ENCODE data around the gene ZNF660.
"Not testable (repeated sequence)": the region's sequence is repeated elsewhere in the genome, so short reads cannot be mapped to it uniquely, and the experiment has no call there.

Gene ZNF660

GRCh38 chr3:44571024-44571423 lies 13.7 kb upstream of the ZNF660 start:
- TF ChIP-seq EZH2phosphoT487 (IDR thresholded peaks at IDR 0.05; ENCODE audit: borderline replicate concordance, low read length) (no peak), CTCF (IDR thresholded peaks at IDR 0.05; ENCODE audit: low read depth, low read length, poor library complexity, severe bottlenecking) (no peak)
- H3K4me3 ChIP-seq (ENCODE audit: low read length), result no peak overlapping the region
- H3K9me3 ChIP-seq (ENCODE audit: control insufficient read depth, insufficient read depth, low read length), result peaks cover 16% of the 10 kb centered on the region; the same call in 1 of the 2 replicates
- no peak overlapping the region for H3K4me2 ChIP-seq (ENCODE audit: low read length)
- H3K27ac ChIP-seq (ENCODE audit: low read depth, low read length), result no peak overlapping the region
- H3F3A ChIP-seq (ENCODE audit: control insufficient read depth, insufficient read depth), result no peaks in the 10 kb centered on the region
- no peaks in the 10 kb centered on the region for H3K4me1 ChIP-seq (ENCODE audit: control insufficient read depth, low read length)
- H3K9me2 ChIP-seq (replicated peaks; ENCODE audit: control insufficient read depth, low read length), result no peaks in the 10 kb centered on the region
- no peaks in the 10 kb centered on the region for H3K79me2 ChIP-seq (ENCODE audit: control insufficient read depth, low read length)
- H3K36me3 ChIP-seq (ENCODE audit: control insufficient read depth, low read length), result peaks cover 31% of the 10 kb centered on the region
- no peaks in the 10 kb centered on the region for H3K27me3 ChIP-seq (ENCODE audit: control insufficient read depth, low read length)
- H4K20me1 ChIP-seq (ENCODE audit: control insufficient read depth, insufficient read depth, low read depth, low read length), result no peaks in the 10 kb centered on the region

GRCh38 chr3:44576613-44577012 lies 8.2 kb upstream of the ZNF660 start:
- H3K9me2 ChIP-seq (replicated peaks; ENCODE audit: control insufficient read depth, low read length), result no peaks in the 10 kb centered on the region
- no peak overlapping the region for H3K4me2 ChIP-seq (ENCODE audit: low read length)
- H4K20me1 ChIP-seq (ENCODE audit: control insufficient read depth, insufficient read depth, low read depth, low read length), result no peaks in the 10 kb centered on the region
- H3K9me3 ChIP-seq (ENCODE audit: control insufficient read depth, insufficient read depth, low read length), result no peaks in the 10 kb centered on the region; the same call in 1 of the 2 replicates
- H3K27ac ChIP-seq (ENCODE audit: low read depth, low read length), result no peak overlapping the region
- H3K4me3 ChIP-seq (ENCODE audit: low read length), result no peak overlapping the region
- H3K79me2 ChIP-seq (ENCODE audit: control insufficient read depth, low read length), result no peaks in the 10 kb centered on the region
- no peaks in the 10 kb centered on the region for H3K4me1 ChIP-seq (ENCODE audit: control insufficient read depth, low read length)
- no peaks in the 10 kb centered on the region for H3F3A ChIP-seq (ENCODE audit: control insufficient read depth, insufficient read depth)
- TF ChIP-seq CTCF (IDR thresholded peaks at IDR 0.05; ENCODE audit: low read depth, low read length, poor library complexity, severe bottlenecking) (no peak), EZH2phosphoT487 (IDR thresholded peaks at IDR 0.05; ENCODE audit: borderline replicate concordance, low read length) (no peak)
- no peaks in the 10 kb centered on the region for H3K27me3 ChIP-seq (ENCODE audit: control insufficient read depth, low read length)
- H3K36me3 ChIP-seq (ENCODE audit: control insufficient read depth, low read length), result no peaks in the 10 kb centered on the region

- H3K36me3 ChIP-seq (ENCODE audit: control insufficient read depth, low read length); H3K9me3 ChIP-seq (ENCODE audit: control insufficient read depth, insufficient read depth, low read length); H3K27ac ChIP-seq (ENCODE audit: low read depth, low read length); H3K27me3 ChIP-seq (ENCODE audit: control insufficient read depth, low read length); H3K79me2 ChIP-seq (ENCODE audit: control insufficient read depth, low read length); H3K4me3 ChIP-seq (ENCODE audit: low read length); H3F3A ChIP-seq (ENCODE audit: control insufficient read depth, insufficient read depth); H3K4me1 ChIP-seq (ENCODE audit: control insufficient read depth, low read length); H3K4me2 ChIP-seq (ENCODE audit: low read length); H3K9me2 ChIP-seq (replicated peaks; ENCODE audit: control insufficient read depth, low read length); H4K20me1 ChIP-seq (ENCODE audit: control insufficient read depth, insufficient read depth, low read depth, low read length): not testable (repeated sequence)
Observed at GRCh38 chr3:44577354-44577952, 7.3 kb upstream of the ZNF660 start.

GRCh38 chr3:44578316-44578715 lies 6.4 kb upstream of the ZNF660 start:
- not testable (repeated sequence) for H4K20me1 ChIP-seq (ENCODE audit: control insufficient read depth, insufficient read depth, low read depth, low read length); H3K27me3 ChIP-seq (ENCODE audit: control insufficient read depth, low read length); H3K79me2 ChIP-seq (ENCODE audit: control insufficient read depth, low read length); H3F3A ChIP-seq (ENCODE audit: control insufficient read depth, insufficient read depth); H3K4me2 ChIP-seq (ENCODE audit: low read length); H3K9me2 ChIP-seq (replicated peaks; ENCODE audit: control insufficient read depth, low read length); H3K27ac ChIP-seq (ENCODE audit: low read depth, low read length); H3K36me3 ChIP-seq (ENCODE audit: control insufficient read depth, low read length); H3K4me1 ChIP-seq (ENCODE audit: control insufficient read depth, low read length); H3K4me3 ChIP-seq (ENCODE audit: low read length); H3K9me3 ChIP-seq (ENCODE audit: control insufficient read depth, insufficient read depth, low read length)

- not testable (repeated sequence) for H4K20me1 ChIP-seq (ENCODE audit: control insufficient read depth, insufficient read depth, low read depth, low read length); H3K4me2 ChIP-seq (ENCODE audit: low read length); H3K9me2 ChIP-seq (replicated peaks; ENCODE audit: control insufficient read depth, low read length); H3K27me3 ChIP-seq (ENCODE audit: control insufficient read depth, low read length); H3F3A ChIP-seq (ENCODE audit: control insufficient read depth, insufficient read depth); H3K27ac ChIP-seq (ENCODE audit: low read depth, low read length); H3K9me3 ChIP-seq (ENCODE audit: control insufficient read depth, insufficient read depth, low read length); H3K79me2 ChIP-seq (ENCODE audit: control insufficient read depth, low read length); H3K36me3 ChIP-seq (ENCODE audit: control insufficient read depth, low read length); H3K4me3 ChIP-seq (ENCODE audit: low read length); H3K4me1 ChIP-seq (ENCODE audit: control insufficient read depth, low read length)
Observed at GRCh38 chr3:44578924-44579515, 5.7 kb upstream of the ZNF660 start.

- not testable (repeated sequence) for H4K20me1 ChIP-seq (ENCODE audit: control insufficient read depth, insufficient read depth, low read depth, low read length); H3K27ac ChIP-seq (ENCODE audit: low read depth, low read length); H3K9me3 ChIP-seq (ENCODE audit: control insufficient read depth, insufficient read depth, low read length); H3K4me3 ChIP-seq (ENCODE audit: low read length); H3K4me1 ChIP-seq (ENCODE audit: control insufficient read depth, low read length); H3K9me2 ChIP-seq (replicated peaks; ENCODE audit: control insufficient read depth, low read length); H3K36me3 ChIP-seq (ENCODE audit: control insufficient read depth, low read length); H3F3A ChIP-seq (ENCODE audit: control insufficient read depth, insufficient read depth); H3K79me2 ChIP-seq (ENCODE audit: control insufficient read depth, low read length); H3K27me3 ChIP-seq (ENCODE audit: control insufficient read depth, low read length); H3K4me2 ChIP-seq (ENCODE audit: low read length)
Observed at GRCh38 chr3:44579749-44580148, 5.0 kb upstream of the ZNF660 start.

Data from DOHH2 (cell line).